Activated T-helper 2 cell treated with anti-CD3 and anti-CD28 coated beads, Interferon-gamma antibody, Interleukin-2, Interleukin-4, amounts not matched to agents 10 μg/mL and 5 μg/mL and 100 μg/mL, durations not matched to agents 14 hours and 24 hours and 36 hours (primary cell): Measurements from ENCODE around the gene EPB42. TPM values are rescaled to one million over a fixed set of nuclear protein-coding genes. Genes with fewer than 3 reads are reported as not detected.
"Not testable (repeated sequence)": the region's sequence is repeated elsewhere in the genome, so short reads cannot be mapped to it uniquely, and the experiment has no call there.

ENCODE experiments used
- DNase-seq: peaks from one replicate; pipeline ENCODE4 v3.0.0; 2021; ENCODE audit warnings: low spot score
- H3K27ac Mint-ChIP-seq: one replicate; pipeline ENCODE4 v1.8.0; 2021; ENCODE audit warnings: mixed read lengths
- H3K27me3 Mint-ChIP-seq: one replicate; pipeline ENCODE4 v1.8.0; 2021; ENCODE audit warnings: low read depth, mixed read lengths
- H3K36me3 Mint-ChIP-seq: one replicate; pipeline ENCODE4 v1.8.0; 2021; ENCODE audit warnings: low read depth, mixed read lengths
- H3K4me1 Mint-ChIP-seq: one replicate; pipeline ENCODE4 v1.8.0; 2021; ENCODE audit warnings: low read depth, mixed read lengths
- H3K4me3 Mint-ChIP-seq: one replicate; pipeline ENCODE4 v1.8.0; 2021; ENCODE audit warnings: low read depth, mild to moderate bottlenecking, moderate library complexity, mixed read lengths
- H3K9me3 Mint-ChIP-seq: one replicate; pipeline ENCODE4 v1.8.0; 2021; ENCODE audit warnings: mixed read lengths
- intact Hi-C: fragments of 100-400 bp; cut with micrococcal nuclease; formaldehyde crosslinking; loops from one replicate; pipeline ENCODE4 v1.15.1; 2023
- total RNA-seq: library from RNA; stranded (reverse); gene quantifications from 2 replicates; pipeline ENCODE4 v1.2.3, GENCODE V29; 2022

EPB42 gene
- total RNA-seq, 1 donor from 2014 or later, result not detected

GRCh38 chr15:43235536-43235935 lies 14.7 kb upstream of the EPB42 start:
- H3K36me3 Mint-ChIP-seq, result no peaks in the 10 kb centered on the region
- intact Hi-C loops, result no loop called here
- DNase-seq, result no peak
- H3K4me3 Mint-ChIP-seq, result no peak overlapping the region
- H3K4me1 Mint-ChIP-seq, result peaks cover 14% of the 10 kb centered on the region
- H3K9me3 Mint-ChIP-seq, result no peaks in the 10 kb centered on the region
- no peaks in the 10 kb centered on the region for H3K27me3 Mint-ChIP-seq
- H3K27ac Mint-ChIP-seq, result no peak overlapping the region

- Mint-ChIP-seq H3K9me3 (no peaks in the 10 kb centered on the region), H3K4me3 (no peak overlapping the region), H3K36me3 (no peaks in the 10 kb centered on the region), H3K27me3 (peaks cover 6% of the 10 kb centered on the region), H3K27ac (no peak overlapping the region), H3K4me1 (no peaks in the 10 kb centered on the region)
- DNase-seq, result no peak
- intact Hi-C loops, result no loop called here
These were observed 11.6 kb upstream of the EPB42 start for GRCh38 chr15:43232289-43232874.

GRCh38 chr15:43230640-43231115 lies 9.9 kb upstream of the EPB42 start:
- peaks cover 6% of the 10 kb centered on the region for H3K27me3 Mint-ChIP-seq
- intact Hi-C loops, result no loop called here
- no peaks in the 10 kb centered on the region for H3K36me3 Mint-ChIP-seq
- no peak overlapping the region for H3K4me3 Mint-ChIP-seq
- no peak for DNase-seq
- H3K4me1 Mint-ChIP-seq, result peaks cover 3% of the 10 kb centered on the region
- no peaks in the 10 kb centered on the region for H3K9me3 Mint-ChIP-seq
- no peak overlapping the region for H3K27ac Mint-ChIP-seq

DNA sequence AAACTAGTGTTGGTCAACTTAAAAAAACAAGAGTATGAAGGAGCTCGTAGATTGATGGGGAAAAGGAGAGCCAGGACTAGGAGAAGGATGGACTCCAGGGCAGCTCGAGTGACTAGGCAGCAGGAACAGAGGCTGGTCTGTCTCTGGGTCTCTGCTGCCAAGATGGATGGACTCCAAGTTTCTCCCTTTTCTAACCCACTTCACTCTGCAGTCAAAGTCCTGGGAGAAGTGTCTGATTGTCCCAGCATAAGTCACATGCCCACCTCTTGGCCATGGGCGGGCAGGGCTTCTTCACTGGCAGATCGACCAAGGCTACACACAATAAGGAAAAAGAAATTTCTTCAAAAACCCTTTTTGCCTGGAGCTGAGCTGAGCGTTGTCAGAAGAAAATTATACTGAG lies 9.2 kb upstream of the EPB42 start:
- Mint-ChIP-seq H3K4me1 (peaks cover 3% of the 10 kb centered on the region), H3K27ac (no peak overlapping the region), H3K4me3 (no peak overlapping the region), H3K27me3 (peaks cover 6% of the 10 kb centered on the region), H3K9me3 (no peaks in the 10 kb centered on the region), H3K36me3 (no peaks in the 10 kb centered on the region)
- DNase-seq, result no peak
- intact Hi-C loops, result loop anchor here (5.0 kb wide), 1 partner anchor 37 kb away; the partner anchor contains the start of gene TGM5

- no peak for DNase-seq
- intact Hi-C loops, result loop anchor here (5.0 kb wide), 1 partner anchor 41 kb away; the partner anchor contains the start of gene TGM5
- no peak overlapping the region for H3K4me3 Mint-ChIP-seq
- H3K27ac Mint-ChIP-seq, result no peak overlapping the region
- H3K4me1 Mint-ChIP-seq, result peaks cover 3% of the 10 kb centered on the region
- H3K36me3 Mint-ChIP-seq, result no peaks in the 10 kb centered on the region
- H3K9me3 Mint-ChIP-seq, result no peaks in the 10 kb centered on the region
- peaks cover 11% of the 10 kb centered on the region for H3K27me3 Mint-ChIP-seq
These were observed 5.9 kb upstream of the EPB42 start for GRCh38 chr15:43226436-43227305.

GRCh38 chr15:43225950-43226255 lies 5.1 kb upstream of the EPB42 start:
- peaks cover 13% of the 10 kb centered on the region for H3K27me3 Mint-ChIP-seq
- intact Hi-C loops, result loop anchor here (1.0 to 5.0 kb wide), 2 partner anchors 41 to 59 kb away; partner anchors contain the start of gene TGM5
- not testable (repeated sequence) for H3K4me3 Mint-ChIP-seq, H3K27ac Mint-ChIP-seq, H3K9me3 Mint-ChIP-seq, DNase-seq, H3K4me1 Mint-ChIP-seq, H3K36me3 Mint-ChIP-seq

- intact Hi-C loops, result loop anchor here (1.0 to 5.0 kb wide), 2 partner anchors 42 to 60 kb away; partner anchors contain the start of gene TGM5
- Mint-ChIP-seq H3K9me3 (no peaks in the 10 kb centered on the region), H3K4me3 (no peak overlapping the region), H3K36me3 (no peaks in the 10 kb centered on the region), H3K27ac (no peak overlapping the region), H3K27me3 (peaks cover 15% of the 10 kb centered on the region), H3K4me1 (peaks cover 3% of the 10 kb centered on the region)
- DNase-seq, result peak; percentile 35
These were observed 4.6 kb upstream of the EPB42 start for GRCh38 chr15:43225201-43225949.

GRCh38 chr15:43221422-43221821 lies 604 bp upstream of the EPB42 start:
- no peaks in the 10 kb centered on the region for H3K36me3 Mint-ChIP-seq
- no peak overlapping the region for H3K4me3 Mint-ChIP-seq
- no peak for DNase-seq
- peaks cover 11% of the 10 kb centered on the region for H3K27me3 Mint-ChIP-seq
- intact Hi-C loops, result no loop called here
- no peak overlapping the region for H3K27ac Mint-ChIP-seq
- peaks cover 4% of the 10 kb centered on the region for H3K9me3 Mint-ChIP-seq
- peaks cover 3% of the 10 kb centered on the region for H3K4me1 Mint-ChIP-seq

GRCh38 chr15:43219929-43220928 lies 589 bp downstream of the EPB42 start:
- intact Hi-C loops, result no loop called here
- DNase-seq, result no peak
- no peaks in the 10 kb centered on the region for H3K36me3 Mint-ChIP-seq
- peaks cover 11% of the 10 kb centered on the region for H3K27me3 Mint-ChIP-seq
- H3K9me3 Mint-ChIP-seq, result peaks cover 4% of the 10 kb centered on the region
- no peak overlapping the region for H3K4me3 Mint-ChIP-seq
- no peak overlapping the region for H3K27ac Mint-ChIP-seq
- no peaks in the 10 kb centered on the region for H3K4me1 Mint-ChIP-seq

GRCh38 chr15:43218908-43219706 lies 1.7 kb downstream of the EPB42 start:
- Mint-ChIP-seq H3K27ac (no peak overlapping the region), H3K9me3 (peaks cover 4% of the 10 kb centered on the region), H3K27me3 (peaks cover 11% of the 10 kb centered on the region), H3K4me1 (no peaks in the 10 kb centered on the region), H3K36me3 (no peaks in the 10 kb centered on the region), H3K4me3 (no peak overlapping the region)
- no peak for DNase-seq
- intact Hi-C loops, result no loop called here

- Mint-ChIP-seq H3K4me3 (no peak overlapping the region), H3K4me1 (no peaks in the 10 kb centered on the region), H3K27ac (no peak overlapping the region), H3K36me3 (no peaks in the 10 kb centered on the region), H3K27me3 (peaks cover 4% of the 10 kb centered on the region), H3K9me3 (peaks cover 4% of the 10 kb centered on the region)
- intact Hi-C loops, result no loop called here
- DNase-seq, result no peak
These were observed 4.9 kb downstream of the EPB42 start for GRCh38 chr15:43215961-43216360.
